K562 (cell line): ENCODE data around the gene PARD6B. TPM values are rescaled to one million over a fixed set of nuclear protein-coding genes. Genes with fewer than 3 reads are reported as not detected.
A peak's percentile ranks its signal among the peaks of the same experiment; 100 is the strongest.

Experiments
- ATAC-seq: fragments of 200-7000 bp; cut with Tn5 transposase; 3 replicates; pipeline ENCODE4 v1.9.1; 2020; ENCODE audit warnings: moderate library complexity
- BruUV-seq: library from RNA; stranded (reverse); fragments of 400-500 nt; replicated peaks from 2 replicates; lab custom pipeline; 2021; lab: Mats Ljungman, UMichigan
- CTCF ChIA-PET: fragments of 300-600 bp; formaldehyde crosslinking; extraction: SDS; loops from one replicate; lab custom pipeline; 2021; ENCODE audit warnings: low intra/inter-chr PET ratio; lab: Yijun Ruan, JAX
- POLR2A ChIA-PET: fragments of 300-600, 350-650 bp; sonication (Branson Sonifier 250); formaldehyde crosslinking; extraction: SDS; loops from one replicate; lab custom pipeline; 2021; ENCODE audit warnings: antibody characterized with exemption, inconsistent platforms; lab: Yijun Ruan, JAX
- DNase-seq, 4 experiments: peaks; one replicate each; pipeline versions ENCODE4 v3.0.0 to v3.0.0-alpha.2; 2011 to 2018; ENCODE audit warnings: low spot score in 3 of 4, mixed read lengths in 3 of 4; ENCODE audit errors: extremely low read depth in 1 of 4
- FAIRE-seq: peaks from 2 replicates; lab custom pipeline; 2011; peaks lifted over from hg19 to GRCh38; lab: Jason Lieb, UNC
- H2AFZ ChIP-seq: 2 replicates; pipeline ENCODE4 v1.6.0; 2011; ENCODE audit warnings: low read depth, low read length, control low read depth, inconsistent platforms
- H3K27ac ChIP-seq: fragments of 200-600 bp; 3 replicates; pipeline ENCODE4 v1.8.0; 2011; ENCODE audit warnings: low read depth, mild to moderate bottlenecking, control low read depth, inconsistent platforms, low read length, moderate library complexity, mixed read lengths; ENCODE audit errors: extremely low read depth
- H3K27me3 ChIP-seq, 2 experiments: fragments of 300-600 bp in 1 of 2; 2 replicates in 1 of 2; 3 replicates in 1 of 2; pipeline versions ENCODE4 v1.6.0 to v1.8.0; 2011; ENCODE audit warnings: inconsistent platforms in 2 of 2, low read length in 2 of 2, mild to moderate bottlenecking in 1 of 2, mixed read lengths in 1 of 2, moderate library complexity in 1 of 2; ENCODE audit not compliant: control insufficient read depth in 2 of 2, insufficient read depth in 2 of 2
- H3K36me3 ChIP-seq: fragments of 300-600 bp; 3 replicates; pipeline ENCODE4 v1.8.0; 2011; ENCODE audit warnings: mild to moderate bottlenecking, low read length, inconsistent platforms; ENCODE audit not compliant: control insufficient read depth, insufficient read depth
- H3K4me1 ChIP-seq, 2 experiments: fragments of 200-600 bp in 1 of 2; replicated peaks in 1 of 2; 2 replicates in 1 of 2; 3 replicates in 1 of 2; pipeline versions ENCODE4 v1.5.1 to v1.8.0; 2011; ENCODE audit warnings: inconsistent platforms in 2 of 2, low read length in 2 of 2, mild to moderate bottlenecking in 1 of 2, mixed read lengths in 1 of 2, moderate library complexity in 1 of 2; ENCODE audit not compliant: control insufficient read depth in 2 of 2, insufficient read depth in 2 of 2
- H3K4me2 ChIP-seq: 2 replicates; pipeline ENCODE4 v1.6.1; 2011; ENCODE audit warnings: low read length, control low read depth, inconsistent platforms, mixed read lengths; ENCODE audit not compliant: insufficient read depth
- H3K4me3 ChIP-seq: fragments of 200-600 bp; sonication (generic), shearing (Covaris generic); 2 replicates; pipeline ENCODE4 v1.5.1; 2016; ENCODE audit warnings: control low read depth, inconsistent platforms
- H3K79me2 ChIP-seq: fragments of 200-600 bp; 3 replicates; pipeline ENCODE4 v1.8.0; 2011; ENCODE audit warnings: low read length, inconsistent platforms; ENCODE audit not compliant: control insufficient read depth, insufficient read depth
- H3K9ac ChIP-seq, 2 experiments: 2 replicates each; pipeline versions ENCODE4 v1.6.0 to v1.6.1; 2011; ENCODE audit warnings: low read depth in 2 of 2, low read length in 2 of 2, control low read depth in 1 of 2, inconsistent platforms in 1 of 2, mild to moderate bottlenecking in 1 of 2, mixed read lengths in 1 of 2; ENCODE audit not compliant: insufficient read depth in 1 of 2
- H3K9me1 ChIP-seq: one replicate; pipeline ENCODE4 v1.6.0; 2011; ENCODE audit warnings: inconsistent platforms, mild to moderate bottlenecking, low read length, moderate library complexity; ENCODE audit not compliant: control insufficient read depth, insufficient read depth
- H3K9me3 ChIP-seq: replicated peaks from 2 replicates; pipeline ENCODE4 v1.5.1; 2011; ENCODE audit warnings: low read depth, low read length, inconsistent platforms; ENCODE audit not compliant: control insufficient read depth, insufficient read depth
- H4K20me1 ChIP-seq: replicated peaks from 2 replicates; pipeline ENCODE4 v1.6.1; 2011; ENCODE audit warnings: low read length, inconsistent platforms, mixed read lengths; ENCODE audit not compliant: control insufficient read depth, insufficient read depth
- ARID1B ChIP-seq: fragments of 450-650 bp; IDR thresholded peaks from 2 replicates; pipeline ENCODE4 v1.6.1; 2016; ENCODE audit warnings: antibody characterized with exemption, mild to moderate bottlenecking, inconsistent platforms
- CEBPB ChIP-seq: fragments of 450-650 bp; IDR thresholded peaks from 2 replicates; pipeline ENCODE4 v1.6.1; 2016; ENCODE audit warnings: missing genetic modification characterization, missing compliant biosample characterization
- DMBX1 ChIP-seq: fragments of 250-450 bp; sonication (Bioruptor Pico); IDR thresholded peaks from 2 replicates; pipeline ENCODE4 v1.8.0; 2022; ENCODE audit warnings: inconsistent platforms, mild to moderate bottlenecking, moderate library complexity, borderline replicate concordance
- EGR1 ChIP-seq: fragments of 450-650 bp; conservative IDR thresholded peaks from 2 replicates; pipeline ENCODE4 v1.6.1; 2017; ENCODE audit warnings: mild to moderate bottlenecking
- KDM1A ChIP-seq, 2 experiments: fragments of 450-650 bp; IDR thresholded peaks; 2 replicates each; pipeline ENCODE4 v1.6.1; 2016; ENCODE audit warnings: mild to moderate bottlenecking in 2 of 2
- POLR2B ChIP-seq: fragments of 450-650 bp; IDR thresholded peaks from 2 replicates; pipeline ENCODE4 v1.6.1; 2018; ENCODE audit warnings: low read depth; ENCODE audit not compliant: partially characterized antibody
- PRDM10 ChIP-seq: fragments of 450-650 bp; IDR thresholded peaks from 2 replicates; pipeline ENCODE4 v1.6.1; 2018; ENCODE audit not compliant: partially characterized antibody
- ZBTB11 ChIP-seq, 3 experiments: fragments of 200-800 bp in 1 of 3; fragments of 250-450 bp in 1 of 3; fragments of 450-650 bp in 1 of 3; sonication (Bioruptor Pico) in 1 of 3; sonication (Bioruptor generic) in 1 of 3; formaldehyde crosslinking in 1 of 3; IDR thresholded peaks; 2 replicates each; pipeline versions ENCODE4 v1.6.1 to v1.8.0; 2016 to 2022; ENCODE audit warnings: mild to moderate bottlenecking in 2 of 3, missing genetic modification characterization in 2 of 3, missing compliant biosample characterization in 1 of 3, moderate library complexity in 1 of 3
- WGBS: fragments of 100-300 bp; shearing (Covaris generic); methylation state at CpG from one replicate; pipeline ENCODE4 v1.1.6; 2016; ENCODE audit warnings: low coverage, mixed read lengths; ENCODE audit not compliant: insufficient coverage; ENCODE audit errors: missing lambda C conversion rate; 5-methylcytosine and 5-hydroxymethylcytosine counted together
- in situ Hi-C: fragments of 300-500 bp; cut with MboI; formaldehyde crosslinking; loops from 4 replicates; pipeline ENCODE4 v1.15.0; 2018; ENCODE audit warnings: inconsistent platforms, mixed read lengths
- intact Hi-C: fragments of 100-400 bp; cut with micrococcal nuclease; formaldehyde crosslinking; loops from 2 replicates; pipeline ENCODE4 v1.14.2; 2022
- polyA plus RNA-seq, 8 experiments: library from polyadenylated mRNA; depleted of rRNA in 4 of 8; stranded (reverse) in 5 of 8; unstranded in 3 of 8; fragments of >200 nt; fragmentation: Nextera tagmentation in 2 of 8; fragmentation: Illumina TruSeq in 1 of 8; extraction: Ambion mirVana in 2 of 8; extraction: Trizol in 1 of 8; gene quantifications; 2 replicates each; pipeline versions ENCODE4 v1.2.1 to v1.2.3, GENCODE V29; 2011 to 2014; ENCODE audit warnings: inconsistent platforms in 1 of 8, missing spikeins in 1 of 8
- total RNA-seq, 7 experiments: library from RNA; depleted of rRNA in 6 of 7; stranded (reverse); fragments of >200 nt in 6 of 7; fragmentation: Illumina TruSeq in 2 of 7; extraction: Trizol in 2 of 7; gene quantifications; 2 replicates each; pipeline versions ENCODE4 v1.2.1 to v1.2.3, GENCODE V29; 2011 to 2021; ENCODE audit warnings: low replicate concordance in 1 of 7

Gene PARD6B
- total and polyA plus RNA-seq, 9 of the 15 experiments (the other 6 are each of a cell fraction or from before 2014, with no cell fraction given), result 1.7 to 12.3 (median 5.5) TPM

- in situ Hi-C loops (loop anchor here (10.0 kb wide), 1 partner anchor 250 kb away; no protein-coding TSS in a partner anchor), intact Hi-C loops (loop anchor here (5.0 kb wide), 1 partner anchor 43 kb away; the partner anchor contains the start of gene RIPOR3)
- Histone ChIP-seq H3K4me1 (peaks cover 42 to 51% of the 10 kb centered on the region in 2 experiments), H3K79me2 (peaks cover 86% of the 10 kb centered on the region), H3K9ac (peak overlapping the region in 1 of 2 experiments; percentile 4; a peak in 1 of 4 replicates), H4K20me1 (no peaks in the 10 kb centered on the region), H3K4me2 (no peak overlapping the region), H2AFZ (no peak overlapping the region), H3K27ac (peak overlapping the region; percentile 55; the same call in 2 of the 3 replicates), H3K9me1 (no peaks in the 10 kb centered on the region), H3K27me3 (no peaks in the 10 kb centered on the region), H3K4me3 (no peak overlapping the region), H3K36me3 (peaks cover 37% of the 10 kb centered on the region), H3K9me3 (no peaks in the 10 kb centered on the region)
- ChIA-PET POLR2A (interaction anchor here (1.3 to 2.8 kb wide), 2 partner anchors 10 to 36 kb away, joined by 3 to 10 read pairs; no protein-coding TSS in a partner anchor), CTCF (no interaction called here)
- no TSS peak for BruUV-seq
- ATAC-seq (no peak), DNase-seq (no peak), FAIRE-seq (no peak)
- TF ChIP-seq PRDM10 (peak; percentile 76), EGR1 (peak; percentile 35; the same call in 1 of the 2 replicates), DMBX1 (CRISPR knock-in tag) (no peak), KDM1A (IDR thresholded peaks at IDR 0.05) (0 out of 4 replicates have a peak, but pooled peaks of 1 of the 2 experiments have one; percentile 20), CEBPB (tag) (peak; percentile 81), ZBTB11 (CRISPR knock-in tag; IDR thresholded peaks at IDR 0.05) (peak in 1 of 3 experiments; percentile 83; a peak in 2 of 6 replicates), ARID1B (0 out of 2 replicates have a peak, but pooled peaks have one; percentile 10), POLR2B (no peak)
- WGBS, result 65% methylated on average over 9 of the region's 9 CpGs
Observed at GRCh38 chr20:50734730-50735679, 3.6 kb downstream of the PARD6B start.
